ENCODE results near the gene SPATC1L.

GRCh38 chr21:46226920-46227599 is 42.8 kb upstream of the SPATC1L start:
- TF ChIP-seq BHLHE40 (IDR thresholded peaks at IDR 0.05; ENCODE audit: borderline replicate concordance) = no peak
- TF ChIP-seq FOXM1 (IDR thresholded peaks at IDR 0.05; ENCODE audit: borderline replicate concordance) = no peak
- TF ChIP-seq SP1 (IDR thresholded peaks at IDR 0.05) = no peak
- no peak for TF ChIP-seq SUZ12 (IDR thresholded peaks at IDR 0.05)
- TF ChIP-seq NFRKB (IDR thresholded peaks at IDR 0.05) = no peak
- TF ChIP-seq ZNF384 (IDR thresholded peaks at IDR 0.05) = no peak
- TF ChIP-seq ARNT (IDR thresholded peaks at IDR 0.05) = no peak
- no peak for TF ChIP-seq L3MBTL2 (conservative IDR thresholded peaks at IDR 0.05)
- TF ChIP-seq FOXA1 (IDR thresholded peaks at IDR 0.05) = no peak
- no peak for TF ChIP-seq PKNOX1 (IDR thresholded peaks at IDR 0.05)
- no peak for TF ChIP-seq FOXK2 (IDR thresholded peaks at IDR 0.05)
- no peak for TF ChIP-seq LEF1 (IDR thresholded peaks at IDR 0.05; ENCODE audit: borderline replicate concordance)
- TF ChIP-seq TARDBP (IDR thresholded peaks at IDR 0.05) = no peak

Data from HEK293T (cell line).